Keratinocyte (primary cell): ENCODE results near the gene PCDHB4. TPM values are rescaled to one million over a fixed set of nuclear protein-coding genes. Genes with fewer than 3 reads are reported as not detected.
"Not testable (repeated sequence)": the region's sequence is repeated elsewhere in the genome, so short reads cannot be mapped to it uniquely, and the experiment has no call there.

Source experiments
- DNase-seq: peaks from one replicate; pipeline ENCODE4 v3.0.0-alpha.2; 2011; ENCODE audit warnings: low read depth, missing footprints, low spot score
- FAIRE-seq: peaks from 2 replicates; lab custom pipeline; 2011; peaks lifted over from hg19 to GRCh38; lab: Jason Lieb, UNC
- H2AFZ ChIP-seq: 2 replicates; pipeline ENCODE4 v1.6.0; 2012; ENCODE audit warnings: low read length, control low read depth, inconsistent platforms; ENCODE audit not compliant: control insufficient read depth
- H3K27ac ChIP-seq: 2 replicates; pipeline ENCODE4 v1.5.1; 2011; ENCODE audit warnings: low read length; ENCODE audit not compliant: control insufficient read depth, insufficient read depth
- H3K27me3 ChIP-seq: 3 replicates; pipeline ENCODE4 v1.6.0; 2011; ENCODE audit warnings: low read length; ENCODE audit not compliant: control insufficient read depth, insufficient read depth; ENCODE audit errors: extremely low read depth
- H3K36me3 ChIP-seq, 2 experiments: 2 replicates in 1 of 2; 3 replicates in 1 of 2; pipeline ENCODE4 v1.5.1; 2011; ENCODE audit warnings: low read length in 2 of 2, mild to moderate bottlenecking in 1 of 2; ENCODE audit not compliant: control insufficient read depth in 2 of 2, insufficient read depth in 2 of 2; ENCODE audit errors: extremely low read depth in 1 of 2
- H3K4me1 ChIP-seq: 3 replicates; pipeline ENCODE4 v1.5.1; 2011; ENCODE audit warnings: low read length; ENCODE audit not compliant: control insufficient read depth, insufficient read depth; ENCODE audit errors: extremely low read depth
- H3K4me2 ChIP-seq: 3 replicates; pipeline ENCODE4 v1.6.0; 2011; ENCODE audit warnings: low read depth, low read length; ENCODE audit not compliant: control insufficient read depth, insufficient read depth; ENCODE audit errors: extremely low read depth
- H3K4me3 ChIP-seq, 3 experiments: fragments of 200-600 bp in 1 of 3; sonication (generic) in 1 of 3; 2 replicates in 2 of 3; 3 replicates in 1 of 3; pipeline ENCODE4 v1.5.1; 2011 to 2016; ENCODE audit warnings: low read length in 3 of 3, mild to moderate bottlenecking in 3 of 3, control low read depth in 2 of 3, inconsistent platforms in 1 of 3, low read depth in 1 of 3, mixed read lengths in 1 of 3, mixed run types in 1 of 3, moderate library complexity in 1 of 3; ENCODE audit not compliant: control insufficient read depth in 2 of 3, insufficient read depth in 2 of 3; ENCODE audit errors: extremely low read depth in 1 of 3
- H3K79me2 ChIP-seq: 2 replicates; pipeline ENCODE4 v1.6.0; 2012; ENCODE audit warnings: low read length; ENCODE audit not compliant: control insufficient read depth, insufficient read depth
- H3K9ac ChIP-seq: 3 replicates; pipeline ENCODE4 v1.6.0; 2011; ENCODE audit warnings: low read length; ENCODE audit not compliant: control insufficient read depth, insufficient read depth; ENCODE audit errors: extremely low read depth
- H3K9me1 ChIP-seq: 3 replicates; pipeline ENCODE4 v1.6.0; 2011; ENCODE audit warnings: low read length; ENCODE audit not compliant: control insufficient read depth, insufficient read depth; ENCODE audit errors: extremely low read depth
- H3K9me3 ChIP-seq: 2 replicates; pipeline ENCODE4 v1.5.1; 2012; ENCODE audit warnings: low read depth, low read length; ENCODE audit not compliant: control insufficient read depth
- H4K20me1 ChIP-seq: 3 replicates; pipeline ENCODE4 v1.6.0; 2011; ENCODE audit warnings: low read length; ENCODE audit not compliant: control insufficient read depth, insufficient read depth; ENCODE audit errors: extremely low read depth
- EZH2 ChIP-seq: IDR thresholded peaks from one replicate; pipeline ENCODE4 v1.6.1; 2012; ENCODE audit warnings: inconsistent platforms, mild to moderate bottlenecking, low read length, moderate library complexity
- dilution Hi-C: fragments of 300-500 bp; cut with MboI; formaldehyde crosslinking; loops from one replicate; pipeline ENCODE4 v1.7.0; 2020; ENCODE audit warnings: low sequenced_read_pairs; ENCODE audit not compliant: extremely low pct_ligation_motif_present
- polyA plus RNA-seq, 5 experiments: library from polyadenylated mRNA; depleted of rRNA in 3 of 5; stranded (reverse) in 3 of 5; stranded (forward) in 1 of 5; unstranded in 1 of 5; fragments of >200 nt; gene quantifications; 1 replicate in 1 of 5; 2 replicates in 3 of 5; 3 replicates in 1 of 5; pipeline versions ENCODE4 v1.2.1 to v1.2.3, GENCODE V29; 2011 to 2012; ENCODE audit warnings: missing spikeins in 2 of 5, low read depth in 1 of 5, low replicate concordance in 1 of 5
- TF ChIP-seq, protein P1 (sequence below), 3 experiments: IDR thresholded peaks in 1 of 3; conservative IDR thresholded peaks in 1 of 3; optimal IDR thresholded peaks in 1 of 3; 2 replicates in 2 of 3; 3 replicates in 1 of 3; pipeline versions ENCODE3 to v1.5.1; 2011; ENCODE audit warnings: low read length in 3 of 3, mild to moderate bottlenecking in 3 of 3, moderate library complexity in 2 of 3, control low read depth in 1 of 3, inconsistent platforms in 1 of 3; ENCODE audit not compliant: insufficient read depth in 2 of 3; ENCODE audit errors: extremely low read depth in 1 of 3

Gene PCDHB4
- polyA plus RNA-seq, 1 donor (not counting 4 experiments of a cell fraction or from before 2014, with no cell fraction given): 0.04 TPM

DNA sequence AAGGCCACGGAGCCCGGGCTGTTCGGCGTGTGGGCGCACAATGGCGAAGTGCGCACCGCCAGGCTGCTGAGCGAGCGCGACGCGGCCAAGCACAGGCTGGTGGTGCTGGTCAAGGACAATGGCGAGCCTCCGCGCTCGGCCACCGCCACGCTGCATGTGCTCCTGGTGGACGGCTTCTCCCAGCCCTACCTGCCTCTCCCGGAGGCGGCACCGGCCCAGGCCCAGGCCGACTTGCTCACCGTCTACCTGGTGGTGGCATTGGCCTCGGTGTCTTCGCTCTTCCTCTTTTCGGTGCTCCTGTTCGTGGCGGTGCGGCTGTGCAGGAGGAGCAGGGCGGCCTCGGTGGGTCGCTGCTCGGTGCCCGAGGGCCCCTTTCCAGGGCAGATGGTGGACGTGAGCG, 19.1 kb upstream of the PCDHB4 start:
- H3K9me1 ChIP-seq, dilution Hi-C loops, H3K4me3 ChIP-seq, FAIRE-seq, H3K9me3 ChIP-seq, H4K20me1 ChIP-seq, H3K36me3 ChIP-seq, H3K79me2 ChIP-seq, H3K27me3 ChIP-seq, H2AFZ ChIP-seq, H3K9ac ChIP-seq, H3K4me2 ChIP-seq, H3K4me1 ChIP-seq, DNase-seq, H3K27ac ChIP-seq: not testable (repeated sequence)

DNA sequence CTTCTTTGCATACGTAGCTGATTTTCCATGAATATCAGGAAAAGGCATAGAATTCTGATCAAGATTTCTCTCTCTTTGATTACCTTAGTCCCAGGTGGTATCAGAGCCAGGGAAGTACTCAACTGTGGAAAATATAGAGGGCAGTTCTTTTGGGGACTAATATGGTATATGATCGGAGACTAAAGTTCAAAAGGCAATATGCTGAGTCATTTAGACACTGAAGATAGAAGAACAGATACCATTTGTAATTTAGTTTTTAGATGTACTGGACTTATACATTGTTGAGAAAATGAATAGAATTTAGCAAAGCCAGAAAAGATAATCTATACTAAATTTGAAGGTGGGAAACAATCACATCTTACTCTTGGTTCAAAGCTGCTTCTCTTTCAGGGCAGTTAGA, 16.3 kb upstream of the PCDHB4 start:
- Histone ChIP-seq H4K20me1 (no peaks in the 10 kb centered on the region), H3K9me3 (no peaks in the 10 kb centered on the region), H3K27ac (no peak overlapping the region), H3K79me2 (no peaks in the 10 kb centered on the region), H2AFZ (no peak overlapping the region), H3K4me2 (no peak overlapping the region), H3K4me1 (no peaks in the 10 kb centered on the region), H3K36me3 (no peaks in the 10 kb centered on the region), H3K4me3 (no peak overlapping the region), H3K27me3 (no peaks in the 10 kb centered on the region), H3K9me1 (no peaks in the 10 kb centered on the region), H3K9ac (no peak overlapping the region)
- DNase-seq (no peak), FAIRE-seq (no peak)
- dilution Hi-C loops: no loop called here
- TF ChIP-seq, protein P1, sequence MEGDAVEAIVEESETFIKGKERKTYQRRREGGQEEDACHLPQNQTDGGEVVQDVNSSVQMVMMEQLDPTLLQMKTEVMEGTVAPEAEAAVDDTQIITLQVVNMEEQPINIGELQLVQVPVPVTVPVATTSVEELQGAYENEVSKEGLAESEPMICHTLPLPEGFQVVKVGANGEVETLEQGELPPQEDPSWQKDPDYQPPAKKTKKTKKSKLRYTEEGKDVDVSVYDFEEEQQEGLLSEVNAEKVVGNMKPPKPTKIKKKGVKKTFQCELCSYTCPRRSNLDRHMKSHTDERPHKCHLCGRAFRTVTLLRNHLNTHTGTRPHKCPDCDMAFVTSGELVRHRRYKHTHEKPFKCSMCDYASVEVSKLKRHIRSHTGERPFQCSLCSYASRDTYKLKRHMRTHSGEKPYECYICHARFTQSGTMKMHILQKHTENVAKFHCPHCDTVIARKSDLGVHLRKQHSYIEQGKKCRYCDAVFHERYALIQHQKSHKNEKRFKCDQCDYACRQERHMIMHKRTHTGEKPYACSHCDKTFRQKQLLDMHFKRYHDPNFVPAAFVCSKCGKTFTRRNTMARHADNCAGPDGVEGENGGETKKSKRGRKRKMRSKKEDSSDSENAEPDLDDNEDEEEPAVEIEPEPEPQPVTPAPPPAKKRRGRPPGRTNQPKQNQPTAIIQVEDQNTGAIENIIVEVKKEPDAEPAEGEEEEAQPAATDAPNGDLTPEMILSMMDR (optimal IDR thresholded peaks at IDR 0.05 in 1 of 3, IDR thresholded peaks at IDR 0.05 in 1 of 3, conservative IDR thresholded peaks at IDR 0.05 in 1 of 3; ENCODE audit: extremely low read depth in 1 of 3, insufficient read depth in 2 of 3, low read length in 3 of 3): no peak
- TF ChIP-seq EZH2: no peak

DNA sequence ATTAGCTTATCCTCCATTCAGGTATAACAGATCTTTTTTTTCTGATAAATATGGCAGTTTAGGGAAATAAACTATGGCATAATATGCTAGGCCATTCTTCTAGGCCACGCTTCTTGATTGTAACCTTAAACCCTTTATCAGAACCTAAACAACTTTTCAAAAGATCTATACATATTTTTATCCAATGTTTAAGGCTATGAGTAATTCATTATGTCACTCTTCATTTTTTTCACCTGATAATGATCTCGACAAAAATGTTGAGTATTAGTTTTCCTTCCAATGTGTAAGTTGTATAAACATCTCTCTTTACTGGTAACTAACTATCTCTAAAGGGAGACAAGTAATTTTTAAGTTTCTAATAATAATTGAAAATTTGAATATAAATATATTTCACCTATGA, 2.4 kb upstream of the PCDHB4 start:
- Histone ChIP-seq H2AFZ (no peak overlapping the region), H3K9me3 (no peaks in the 10 kb centered on the region), H3K79me2 (no peaks in the 10 kb centered on the region), H3K4me1 (no peaks in the 10 kb centered on the region), H3K9ac (no peak overlapping the region), H3K27ac (no peak overlapping the region), H3K27me3 (no peaks in the 10 kb centered on the region), H3K4me3 (no peak overlapping the region), H4K20me1 (no peaks in the 10 kb centered on the region), H3K9me1 (no peaks in the 10 kb centered on the region), H3K36me3 (no peaks in the 10 kb centered on the region), H3K4me2 (no peak overlapping the region)
- dilution Hi-C loops: no loop called here
- FAIRE-seq (no peak), DNase-seq (no peak)
- TF ChIP-seq, protein P1 (optimal IDR thresholded peaks at IDR 0.05 in 1 of 3, IDR thresholded peaks at IDR 0.05 in 1 of 3, conservative IDR thresholded peaks at IDR 0.05 in 1 of 3; ENCODE audit: extremely low read depth in 1 of 3, insufficient read depth in 2 of 3, low read length in 3 of 3): no peak
- TF ChIP-seq EZH2: no peak
